ENCODE measurements around the gene FRMPD3.

Gene FRMPD3

DNA sequence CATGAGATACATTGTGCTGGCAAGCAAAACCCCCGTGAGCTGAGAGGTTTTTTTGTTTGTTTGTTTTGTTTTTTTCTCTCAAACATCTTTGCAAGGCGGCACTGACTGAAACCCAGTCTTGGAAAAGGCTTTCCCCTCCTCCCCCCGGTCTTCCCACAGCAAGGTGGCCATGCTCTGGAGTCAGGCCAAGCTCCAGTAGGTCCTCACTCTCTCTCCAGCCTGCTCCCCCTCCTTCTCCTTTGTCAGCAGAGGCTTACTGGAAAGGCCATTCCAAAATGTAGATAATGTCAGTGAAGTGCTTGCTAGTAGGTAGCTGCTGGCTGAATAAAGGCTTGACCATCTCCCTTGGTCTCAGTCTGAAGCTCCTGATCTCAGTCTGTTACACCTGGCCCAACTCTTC, 32.6 kb downstream of the FRMPD3 start:
- no peak for DNase-seq

DNA sequence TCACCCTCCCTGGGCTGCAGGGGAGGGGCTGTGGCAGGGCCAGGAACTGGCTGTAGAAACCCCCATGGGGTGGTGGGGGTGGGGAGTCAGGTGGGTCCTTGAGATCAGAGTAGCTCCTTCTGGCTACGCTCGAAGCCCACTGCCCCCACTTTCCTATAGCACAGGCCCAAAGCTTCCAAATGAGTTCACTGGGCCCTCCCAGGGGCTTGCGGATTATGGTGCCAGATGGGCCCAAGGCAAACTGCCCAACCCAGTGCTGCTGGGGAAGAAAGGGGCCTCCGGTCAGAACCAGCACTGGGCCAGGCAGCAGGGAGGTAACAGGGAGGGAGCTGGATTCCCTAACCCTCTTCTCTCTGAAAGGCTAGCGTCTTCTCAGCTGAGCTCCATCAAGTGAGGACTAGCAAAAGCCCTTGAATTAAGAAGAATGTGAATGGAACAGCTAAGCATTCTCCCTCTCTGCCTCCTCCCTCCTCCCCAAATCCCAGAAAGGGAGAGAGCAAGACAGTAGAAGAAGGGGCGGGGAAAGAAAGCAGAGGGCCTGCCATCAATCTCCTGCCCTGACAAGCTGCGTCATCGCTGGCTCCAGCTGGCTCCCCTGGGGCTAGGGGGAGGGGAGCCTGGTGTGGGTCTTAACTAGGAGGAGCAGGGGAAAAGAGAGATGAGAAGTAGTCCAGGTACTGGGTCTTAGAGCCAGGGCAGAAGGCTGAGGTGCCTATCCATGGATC, 34.7 kb downstream of the FRMPD3 start:
- DNase-seq: peak; percentile 95 to 96

DNA sequence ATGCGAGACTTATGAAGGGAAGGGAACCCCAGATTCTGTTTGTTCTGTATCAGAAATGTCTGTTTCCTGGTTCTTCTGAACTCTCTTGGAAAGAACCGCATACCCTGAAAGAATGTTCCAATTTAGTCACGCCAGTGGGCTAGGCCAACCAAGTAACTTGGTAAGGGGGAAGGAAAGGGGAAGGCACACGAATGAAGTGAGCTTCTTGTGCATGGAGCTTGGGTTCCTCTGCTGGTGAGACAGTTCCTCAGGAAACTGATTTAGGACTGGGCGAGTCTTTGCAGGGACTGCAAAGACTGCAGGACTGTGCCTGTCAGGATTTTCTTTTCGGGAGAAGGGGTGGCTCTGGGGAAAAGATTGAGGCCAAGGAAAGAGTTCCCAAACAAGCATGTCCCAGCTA, 35.6 kb downstream of the FRMPD3 start:
- DNase-seq: peak; percentile 15 to 67

DNA sequence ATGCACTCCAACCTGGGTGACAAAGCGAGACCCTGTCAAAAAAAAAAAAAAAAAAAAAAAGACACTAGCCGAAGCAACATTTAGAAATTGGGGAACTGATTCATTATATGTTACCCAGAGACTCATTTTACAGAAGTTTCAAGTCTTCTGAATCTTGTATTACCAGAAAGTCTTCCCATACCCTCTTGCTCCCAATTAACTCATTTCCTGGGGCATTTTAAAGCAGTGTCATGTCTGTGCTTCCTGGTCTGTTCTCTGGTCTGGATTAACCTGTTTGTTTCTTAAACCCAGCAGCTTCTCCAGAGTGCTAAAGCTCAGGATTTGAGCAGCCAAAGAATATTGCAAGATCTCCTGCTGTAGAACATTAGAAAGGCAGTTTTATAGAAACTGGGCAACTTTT, 43.7 kb downstream of the FRMPD3 start:
- no peak for DNase-seq

DNA sequence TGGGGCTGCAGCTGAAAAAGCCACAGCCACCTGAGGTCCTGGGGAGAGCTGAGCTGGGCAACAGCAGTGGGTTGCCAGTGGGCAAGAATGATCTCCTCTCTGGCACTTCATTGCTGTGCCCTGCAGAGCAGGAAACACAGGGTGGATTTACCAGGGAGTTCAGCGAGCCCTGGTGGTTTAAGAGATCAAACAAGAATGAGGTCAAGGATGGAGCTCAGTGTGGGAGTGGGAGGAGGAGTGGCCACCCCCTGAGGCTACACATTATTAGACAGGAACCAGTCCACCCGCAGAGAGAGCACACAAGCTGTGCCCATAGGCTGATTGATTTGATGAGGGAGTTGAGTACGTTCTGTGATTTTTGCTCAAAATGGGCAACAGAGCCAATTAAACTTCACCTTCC, 47.3 kb downstream of the FRMPD3 start:
- DNase-seq: no peak

Data from NCI-H524 (cell line).